HFFc6 (cell line): Measurements from ENCODE around the gene EPHA3. TPM values are rescaled to one million over a fixed set of nuclear protein-coding genes. Genes with fewer than 3 reads are reported as not detected.

ENCODE experiments used
- DNase-seq: peaks from one replicate; pipeline ENCODE4 v3.0.0-alpha.2; 2018
- H3K27ac Mint-ChIP-seq: 2 replicates; pipeline ENCODE4 v1.8.0; 2020; ENCODE audit warnings: mild to moderate bottlenecking, mixed read lengths
- H3K27me3 Mint-ChIP-seq: 2 replicates; pipeline ENCODE4 v1.8.0; 2021; ENCODE audit warnings: mild to moderate bottlenecking, moderate library complexity, mixed read lengths; ENCODE audit not compliant: insufficient read depth
- H3K36me3 Mint-ChIP-seq: 2 replicates; pipeline ENCODE4 v1.8.0; 2021; ENCODE audit warnings: low read depth, mixed read lengths
- H3K4me1 Mint-ChIP-seq: 2 replicates; pipeline ENCODE4 v1.8.0; 2020; ENCODE audit warnings: low read depth, mixed read lengths
- H3K4me3 Mint-ChIP-seq: 2 replicates; pipeline ENCODE4 v1.8.0; 2020; ENCODE audit warnings: mild to moderate bottlenecking, moderate library complexity, mixed read lengths
- H3K9me3 Mint-ChIP-seq: 2 replicates; pipeline ENCODE4 v1.8.0; 2020; ENCODE audit warnings: mild to moderate bottlenecking, mixed read lengths
- total RNA-seq, 6 experiments: library from RNA; stranded (reverse); fragmentation: NEBNext Ultra II Directional; extraction: Animal tissue kit (Norgen Biotek cat#: 25700); gene quantifications; 2 replicates in 1 of 6; 3 replicates in 5 of 6; pipeline ENCODE4 v1.2.3, GENCODE V29; 2021
- TF ChIP-seq, protein P1 (sequence below): fragments of 200-600 bp; sonication (generic); IDR thresholded peaks from 2 replicates; pipeline ENCODE4 v1.5.0; 2021; ENCODE audit warnings: antibody characterized with exemption, mild to moderate bottlenecking

EPHA3 gene
- total RNA-seq, 6 experiments from 2014 or later, result 0.09 to 0.13 (median 0.11) TPM; not detected in 3

DNA sequence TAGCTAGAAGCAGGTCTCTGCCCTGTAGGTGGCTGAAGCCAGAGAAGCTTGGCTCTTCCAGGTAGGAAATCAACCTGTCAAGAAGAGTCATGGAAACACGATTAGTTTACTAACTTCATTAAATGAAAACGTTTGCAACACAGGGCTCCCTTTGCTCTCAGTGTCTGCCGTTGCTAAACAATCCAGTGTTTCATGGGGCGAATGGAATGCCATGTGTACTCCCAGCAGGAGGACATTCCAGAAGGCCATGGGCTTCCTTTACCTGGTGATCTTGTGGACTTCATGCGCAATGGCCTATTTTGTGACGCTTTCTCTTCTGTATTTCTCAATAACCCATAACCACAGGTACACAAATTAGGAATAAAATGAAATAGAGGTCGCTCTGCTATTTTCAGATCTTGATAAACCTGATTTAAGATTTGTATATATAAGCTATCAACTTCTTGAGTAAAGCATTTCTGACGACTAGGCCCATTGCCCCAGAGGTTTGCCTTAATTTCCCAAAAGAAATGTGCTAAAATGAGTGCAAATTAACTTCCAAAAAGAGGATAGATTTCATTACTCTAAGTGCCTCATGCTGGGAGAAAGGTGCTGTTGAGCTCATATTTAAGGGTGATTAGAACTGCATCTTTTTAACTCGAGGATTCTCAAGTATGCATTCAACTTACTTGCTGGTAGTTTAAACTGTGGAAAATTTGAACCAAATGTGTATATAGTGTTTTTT lies 171.0 kb downstream of the EPHA3 start:
- TF ChIP-seq, protein P1, sequence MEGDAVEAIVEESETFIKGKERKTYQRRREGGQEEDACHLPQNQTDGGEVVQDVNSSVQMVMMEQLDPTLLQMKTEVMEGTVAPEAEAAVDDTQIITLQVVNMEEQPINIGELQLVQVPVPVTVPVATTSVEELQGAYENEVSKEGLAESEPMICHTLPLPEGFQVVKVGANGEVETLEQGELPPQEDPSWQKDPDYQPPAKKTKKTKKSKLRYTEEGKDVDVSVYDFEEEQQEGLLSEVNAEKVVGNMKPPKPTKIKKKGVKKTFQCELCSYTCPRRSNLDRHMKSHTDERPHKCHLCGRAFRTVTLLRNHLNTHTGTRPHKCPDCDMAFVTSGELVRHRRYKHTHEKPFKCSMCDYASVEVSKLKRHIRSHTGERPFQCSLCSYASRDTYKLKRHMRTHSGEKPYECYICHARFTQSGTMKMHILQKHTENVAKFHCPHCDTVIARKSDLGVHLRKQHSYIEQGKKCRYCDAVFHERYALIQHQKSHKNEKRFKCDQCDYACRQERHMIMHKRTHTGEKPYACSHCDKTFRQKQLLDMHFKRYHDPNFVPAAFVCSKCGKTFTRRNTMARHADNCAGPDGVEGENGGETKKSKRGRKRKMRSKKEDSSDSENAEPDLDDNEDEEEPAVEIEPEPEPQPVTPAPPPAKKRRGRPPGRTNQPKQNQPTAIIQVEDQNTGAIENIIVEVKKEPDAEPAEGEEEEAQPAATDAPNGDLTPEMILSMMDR, result no peak
- no peak for DNase-seq
- H3K36me3 Mint-ChIP-seq, result no peaks in the 10 kb centered on the region
- H3K4me1 Mint-ChIP-seq, result no peaks in the 10 kb centered on the region
- no peaks in the 10 kb centered on the region for H3K9me3 Mint-ChIP-seq
- no peak overlapping the region for H3K27ac Mint-ChIP-seq
- H3K27me3 Mint-ChIP-seq, result no peaks in the 10 kb centered on the region
- H3K4me3 Mint-ChIP-seq, result no peak overlapping the region

- DNase-seq, result no peak
- Mint-ChIP-seq H3K4me3 (no peak overlapping the region), H3K27me3 (no peaks in the 10 kb centered on the region), H3K9me3 (no peaks in the 10 kb centered on the region), H3K36me3 (no peaks in the 10 kb centered on the region), H3K4me1 (no peaks in the 10 kb centered on the region), H3K27ac (no peak overlapping the region)
- TF ChIP-seq, protein P1, result no peak
These were observed 172.9 kb downstream of the EPHA3 start for GRCh38 chr3:89280301-89280700.

- TF ChIP-seq, protein P1, result no peak
- Mint-ChIP-seq H3K27ac (no peak overlapping the region), H3K4me3 (no peak overlapping the region), H3K9me3 (no peaks in the 10 kb centered on the region; the same call in 1 of the 2 replicates), H3K27me3 (no peaks in the 10 kb centered on the region), H3K36me3 (no peaks in the 10 kb centered on the region), H3K4me1 (no peaks in the 10 kb centered on the region)
- no peak for DNase-seq
These were observed 173.5 kb downstream of the EPHA3 start for GRCh38 chr3:89280822-89281365.

GRCh38 chr3:89287902-89288508 lies 180.6 kb downstream of the EPHA3 start:
- no peak for DNase-seq
- no peaks in the 10 kb centered on the region for H3K36me3 Mint-ChIP-seq
- no peaks in the 10 kb centered on the region for H3K27me3 Mint-ChIP-seq
- no peaks in the 10 kb centered on the region; the same call in 1 of the 2 replicates for H3K9me3 Mint-ChIP-seq
- TF ChIP-seq, protein P1, result no peak
- no peak overlapping the region for H3K4me3 Mint-ChIP-seq
- no peaks in the 10 kb centered on the region for H3K4me1 Mint-ChIP-seq
- H3K27ac Mint-ChIP-seq, result no peak overlapping the region

DNA sequence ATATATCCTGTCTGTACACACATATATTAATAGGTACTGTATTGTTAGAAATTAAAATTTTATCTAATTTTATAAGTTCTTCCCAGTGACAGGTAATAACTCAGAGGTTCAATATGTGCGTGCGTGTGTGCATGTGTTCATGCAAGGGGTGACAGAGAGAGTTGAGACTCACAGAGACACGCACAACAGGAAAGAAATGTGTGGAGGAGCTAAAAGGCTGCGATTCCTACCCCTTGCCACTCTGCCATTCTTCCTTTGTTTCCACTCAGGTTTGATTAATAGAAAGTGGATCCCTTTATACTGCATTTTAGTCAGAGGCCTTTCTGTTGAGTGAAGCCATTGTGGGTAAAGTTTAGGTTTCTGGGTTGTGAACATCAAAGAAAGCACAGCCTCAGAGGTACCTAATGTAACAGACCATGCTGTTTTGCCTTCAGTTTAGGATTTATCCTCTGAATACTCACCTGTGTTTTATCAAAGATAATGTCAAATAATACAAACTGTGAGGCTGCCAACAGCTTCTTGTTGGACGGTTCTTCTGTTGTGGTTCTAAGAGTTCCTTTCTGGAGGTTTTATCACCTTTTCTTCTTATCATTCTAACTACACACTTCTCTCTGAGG lies 182.3 kb downstream of the EPHA3 start:
- H3K36me3 Mint-ChIP-seq, result no peaks in the 10 kb centered on the region
- H3K4me1 Mint-ChIP-seq, result no peaks in the 10 kb centered on the region
- DNase-seq, result no peak
- TF ChIP-seq, protein P1, result no peak
- no peak overlapping the region for H3K4me3 Mint-ChIP-seq
- H3K27me3 Mint-ChIP-seq, result no peaks in the 10 kb centered on the region
- H3K9me3 Mint-ChIP-seq, result peaks cover 4% of the 10 kb centered on the region; the same call in 1 of the 2 replicates
- H3K27ac Mint-ChIP-seq, result no peak overlapping the region
